ENCODE data around the gene CDK19. TPM values are rescaled to one million over a fixed set of nuclear protein-coding genes. Genes with fewer than 3 reads are reported as not detected.

CDK19 gene
- total and polyA plus RNA-seq, 4 experiments from 2014 or later: 1.0 to 24.3 (median 13.2) TPM

DNA sequence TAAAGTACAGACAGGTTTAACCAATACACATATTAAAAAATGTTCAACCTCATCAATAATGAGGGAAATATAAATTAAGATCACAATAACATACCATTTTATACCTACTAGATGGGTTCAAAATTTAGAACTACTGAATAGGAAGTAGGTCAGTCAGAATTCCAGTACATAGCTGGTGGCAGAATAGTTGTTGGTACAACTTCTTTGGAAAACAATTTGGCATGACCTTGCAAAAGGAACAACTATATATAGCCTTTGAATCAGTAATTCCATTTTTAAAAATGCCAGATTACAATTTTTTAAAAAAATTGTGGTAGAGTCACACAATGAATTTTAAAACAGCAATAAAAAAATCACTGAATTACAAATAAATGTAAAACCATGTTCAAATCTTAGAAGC is 165.6 kb downstream of the CDK19 start:
- Mint-ChIP-seq H3K27me3 (no peaks in the 10 kb centered on the region), H3K4me1 (peaks cover 2 to 5% (median 4%) of the 10 kb centered on the region in 4 donors), H3K9me3 (peaks cover 0 to 4% (median 0%) of the 10 kb centered on the region in 8 donors), H3K4me3 (no peak overlapping the region), H3K36me3 (peaks cover 3 to 20% of the 10 kb centered on the region in 2 donors), H3K27ac (no peak overlapping the region)
- Histone ChIP-seq H3K27me3 (ENCODE audit: insufficient read depth, low read length) (no peaks in the 10 kb centered on the region), H3K4me3 (ENCODE audit: low read length in 2 of 2) (no peak overlapping the region), H3K27ac (ENCODE audit: low read depth, low read length) (no peak overlapping the region), H3K4me1 (ENCODE audit: insufficient read depth, low read length) (no peaks in the 10 kb centered on the region), H3K36me3 (ENCODE audit: insufficient read depth, low read length) (no peaks in the 10 kb centered on the region), H3K9me3 (ENCODE audit: control insufficient read depth in 1 of 2, low read length in 2 of 2) (no peaks in the 10 kb centered on the region)
- ChIA-PET CTCF (ENCODE audit: partially characterized antibody) (no interaction called here), POLR2A (ENCODE audit: partially characterized antibody) (no interaction called here)
- intact Hi-C loops (cut with micrococcal nuclease): no loop called here
- no peak for DNase-seq

GRCh38 chr6:110646951-110647910 is 168.0 kb downstream of the CDK19 start:
- H3K36me3 Mint-ChIP-seq: peaks cover 4 to 23% of the 10 kb centered on the region in 2 donors
- Histone ChIP-seq H3K27me3 (ENCODE audit: insufficient read depth, low read length) (no peaks in the 10 kb centered on the region), H3K27ac (ENCODE audit: low read depth, low read length) (no peak overlapping the region), H3K36me3 (ENCODE audit: insufficient read depth, low read length) (no peaks in the 10 kb centered on the region), H3K4me1 (ENCODE audit: insufficient read depth, low read length) (no peaks in the 10 kb centered on the region), H3K4me3 (ENCODE audit: low read length in 2 of 2) (no peak overlapping the region), H3K9me3 (ENCODE audit: control insufficient read depth in 1 of 2, low read length in 2 of 2) (no peaks in the 10 kb centered on the region)
- no peaks in the 10 kb centered on the region for H3K27me3 Mint-ChIP-seq
- H3K27ac Mint-ChIP-seq: no peak overlapping the region
- intact Hi-C loops (cut with micrococcal nuclease): no loop called here
- CTCF ChIA-PET (ENCODE audit: partially characterized antibody): interaction anchor here (1.2 to 1.4 kb wide), 2 partner anchors 87 to 119 kb away, joined by 3 read pairs; no protein-coding TSS in a partner anchor
- peaks cover 0 to 4% (median 0%) of the 10 kb centered on the region in 8 donors for H3K9me3 Mint-ChIP-seq
- DNase-seq: no peak
- no peak overlapping the region for H3K4me3 Mint-ChIP-seq
- POLR2A ChIA-PET (ENCODE audit: partially characterized antibody): no interaction called here
- peaks cover 0 to 2% (median 0%) of the 10 kb centered on the region in 4 donors for H3K4me1 Mint-ChIP-seq

GRCh38 chr6:110646419-110646698 is 168.9 kb downstream of the CDK19 start:
- Mint-ChIP-seq H3K4me3 (no peak overlapping the region), H3K4me1 (peaks cover 0 to 2% (median 0%) of the 10 kb centered on the region in 4 donors), H3K27ac (no peak overlapping the region), H3K27me3 (no peaks in the 10 kb centered on the region), H3K9me3 (peaks cover 0 to 4% (median 0%) of the 10 kb centered on the region in 8 donors), H3K36me3 (peaks cover 7 to 26% of the 10 kb centered on the region in 2 donors)
- ChIA-PET POLR2A (ENCODE audit: partially characterized antibody) (no interaction called here), CTCF (ENCODE audit: partially characterized antibody) (interaction anchor here (1.4 kb wide), 1 partner anchor 118 kb away, joined by 3 read pairs; no protein-coding TSS in a partner anchor)
- no peak for DNase-seq
- no peaks in the 10 kb centered on the region for H3K27me3 ChIP-seq (ENCODE audit: insufficient read depth, low read length)
- no peak overlapping the region for H3K4me3 ChIP-seq (ENCODE audit: low read length in 2 of 2)
- H3K4me1 ChIP-seq (ENCODE audit: insufficient read depth, low read length): no peaks in the 10 kb centered on the region
- H3K27ac ChIP-seq (ENCODE audit: low read depth, low read length): no peak overlapping the region
- intact Hi-C loops (cut with micrococcal nuclease): no loop called here
- no peaks in the 10 kb centered on the region for H3K36me3 ChIP-seq (ENCODE audit: insufficient read depth, low read length)
- no peaks in the 10 kb centered on the region for H3K9me3 ChIP-seq (ENCODE audit: control insufficient read depth in 1 of 2, low read length in 2 of 2)

GRCh38 chr6:110645685-110646418 is 169.4 kb downstream of the CDK19 start:
- Mint-ChIP-seq H3K36me3 (peaks cover 7 to 31% of the 10 kb centered on the region in 2 donors), H3K4me3 (no peak overlapping the region)
- intact Hi-C loops (cut with micrococcal nuclease): no loop called here

DNA sequence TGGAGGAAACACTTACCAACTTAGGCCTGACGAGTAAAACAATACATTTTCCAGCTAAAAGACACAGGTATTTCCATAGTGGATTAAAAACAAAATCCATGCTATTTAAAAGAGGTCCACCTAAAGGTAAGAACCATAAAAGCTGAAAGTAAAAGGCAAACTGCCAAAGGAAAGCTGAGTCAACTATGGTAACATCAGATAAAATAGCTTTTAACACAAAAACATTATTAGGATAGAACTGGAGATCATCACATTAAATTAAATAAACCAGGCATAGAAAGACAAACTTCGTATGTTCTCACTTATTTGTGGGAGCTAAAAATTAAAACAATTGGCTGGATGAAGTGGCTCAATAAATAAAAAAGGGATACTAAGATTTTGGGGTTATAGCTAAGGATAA is 172.1 kb downstream of the CDK19 start:
- intact Hi-C loops (cut with micrococcal nuclease): no loop called here
- H3K27me3 Mint-ChIP-seq: no peaks in the 10 kb centered on the region
- no peak overlapping the region for H3K27ac Mint-ChIP-seq
- H3K4me1 ChIP-seq (ENCODE audit: insufficient read depth, low read length): no peaks in the 10 kb centered on the region
- H3K36me3 Mint-ChIP-seq: peaks cover 12 to 44% of the 10 kb centered on the region in 2 donors
- CTCF ChIA-PET (ENCODE audit: partially characterized antibody): interaction anchor here (1.5 kb wide), 1 partner anchor 82 kb away, joined by 4 read pairs; no protein-coding TSS in a partner anchor
- peaks cover 0 to 5% (median 0%) of the 10 kb centered on the region in 8 donors for H3K9me3 Mint-ChIP-seq
- H3K9me3 ChIP-seq (ENCODE audit: control insufficient read depth in 1 of 2, low read length in 2 of 2): no peaks in the 10 kb centered on the region
- H3K4me3 Mint-ChIP-seq: no peak overlapping the region
- POLR2A ChIA-PET (ENCODE audit: partially characterized antibody): no interaction called here
- no peak overlapping the region for H3K4me3 ChIP-seq (ENCODE audit: low read length in 2 of 2)
- no peaks in the 10 kb centered on the region for H3K27me3 ChIP-seq (ENCODE audit: insufficient read depth, low read length)
- H3K27ac ChIP-seq (ENCODE audit: low read depth, low read length): no peak overlapping the region
- no peaks in the 10 kb centered on the region for H3K36me3 ChIP-seq (ENCODE audit: insufficient read depth, low read length)
- peaks cover 0 to 8% (median 0%) of the 10 kb centered on the region in 4 donors for H3K4me1 Mint-ChIP-seq
- DNase-seq: no peak

More at GRCh38 chr6:110645685-110646418, 169.4 kb downstream of the CDK19 start:
- no peak for DNase-seq
- no peak overlapping the region for H3K27ac Mint-ChIP-seq
- H3K4me1 Mint-ChIP-seq: peaks cover 0 to 3% (median under 1%) of the 10 kb centered on the region in 4 donors
- Histone ChIP-seq H3K4me1 (ENCODE audit: insufficient read depth, low read length) (no peaks in the 10 kb centered on the region), H3K9me3 (ENCODE audit: control insufficient read depth in 1 of 2, low read length in 2 of 2) (no peaks in the 10 kb centered on the region), H3K27ac (ENCODE audit: low read depth, low read length) (no peak overlapping the region), H3K4me3 (ENCODE audit: low read length in 2 of 2) (no peak overlapping the region), H3K27me3 (ENCODE audit: insufficient read depth, low read length) (no peaks in the 10 kb centered on the region), H3K36me3 (ENCODE audit: insufficient read depth, low read length) (no peaks in the 10 kb centered on the region)
- ChIA-PET CTCF (ENCODE audit: partially characterized antibody) (interaction anchor here (1.4 kb wide), 1 partner anchor 117 kb away, joined by 3 read pairs; no protein-coding TSS in a partner anchor), POLR2A (ENCODE audit: partially characterized antibody) (no interaction called here)
- no peaks in the 10 kb centered on the region for H3K27me3 Mint-ChIP-seq
- H3K9me3 Mint-ChIP-seq: peaks cover 0 to 4% (median 0%) of the 10 kb centered on the region in 8 donors

DNA sequence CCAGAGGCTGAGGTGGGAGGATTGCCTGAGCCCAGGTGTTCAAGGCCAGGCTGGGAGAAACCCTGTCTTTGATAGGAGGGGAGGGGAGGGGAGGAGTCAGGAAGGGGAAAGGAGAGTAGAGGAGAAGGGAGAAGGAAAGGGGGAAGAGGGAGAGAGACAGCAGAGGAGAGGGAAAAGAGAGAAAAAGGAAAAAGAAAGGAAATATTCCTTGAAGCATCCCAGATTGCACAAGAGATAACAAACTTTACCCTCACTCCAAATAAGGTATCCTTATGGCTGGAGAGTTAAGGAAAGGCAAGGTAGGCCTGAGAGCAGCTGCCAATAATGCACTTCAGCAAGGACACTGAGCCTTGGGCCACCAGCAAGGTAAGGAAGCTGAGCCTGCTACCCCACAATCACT is 172.6 kb downstream of the CDK19 start:
- H3K4me3 ChIP-seq (ENCODE audit: low read length in 2 of 2): no peak overlapping the region
- ChIA-PET POLR2A (ENCODE audit: partially characterized antibody) (no interaction called here), CTCF (ENCODE audit: partially characterized antibody) (interaction anchor here (1.5 kb wide), 1 partner anchor 82 kb away, joined by 4 read pairs; no protein-coding TSS in a partner anchor)

GRCh38 chr6:110636781-110637180 is 178.5 kb downstream of the CDK19 start:
- Mint-ChIP-seq H3K9me3 (peaks cover 0 to 1% (median 0%) of the 10 kb centered on the region in 8 donors), H3K36me3 (peaks cover 19 to 40% of the 10 kb centered on the region in 2 donors), H3K4me1 (peaks cover 0 to 11% (median 0%) of the 10 kb centered on the region in 4 donors), H3K4me3 (no peak overlapping the region), H3K27me3 (no peaks in the 10 kb centered on the region), H3K27ac (no peak overlapping the region)
- intact Hi-C loops (cut with micrococcal nuclease): no loop called here
- DNase-seq: no peak
- no peak overlapping the region for H3K4me3 ChIP-seq (ENCODE audit: low read length in 2 of 2)
- CTCF ChIA-PET (ENCODE audit: partially characterized antibody): no interaction called here
- no peaks in the 10 kb centered on the region for H3K36me3 ChIP-seq (ENCODE audit: insufficient read depth, low read length)
- no peaks in the 10 kb centered on the region for H3K4me1 ChIP-seq (ENCODE audit: insufficient read depth, low read length)
- POLR2A ChIA-PET (ENCODE audit: partially characterized antibody): interaction anchor here (0.6 kb wide), 1 partner anchor 32 kb away, joined by 3 read pairs; no protein-coding TSS in a partner anchor
- H3K27me3 ChIP-seq (ENCODE audit: insufficient read depth, low read length): no peaks in the 10 kb centered on the region
- no peak overlapping the region for H3K27ac ChIP-seq (ENCODE audit: low read depth, low read length)
- no peaks in the 10 kb centered on the region for H3K9me3 ChIP-seq (ENCODE audit: control insufficient read depth in 1 of 2, low read length in 2 of 2)

More for the DNA sequence above, 172.6 kb downstream of the CDK19 start:
- no peaks in the 10 kb centered on the region for H3K36me3 ChIP-seq (ENCODE audit: insufficient read depth, low read length)
- H3K9me3 ChIP-seq (ENCODE audit: control insufficient read depth in 1 of 2, low read length in 2 of 2): no peaks in the 10 kb centered on the region
- Mint-ChIP-seq H3K4me1 (peaks cover 0 to 8% (median 0%) of the 10 kb centered on the region in 4 donors), H3K27ac (no peak overlapping the region), H3K27me3 (no peaks in the 10 kb centered on the region), H3K9me3 (peaks cover 0 to 5% (median 0%) of the 10 kb centered on the region in 8 donors), H3K4me3 (no peak overlapping the region), H3K36me3 (peaks cover 14 to 47% of the 10 kb centered on the region in 2 donors)
- intact Hi-C loops (cut with micrococcal nuclease): no loop called here
- no peaks in the 10 kb centered on the region for H3K27me3 ChIP-seq (ENCODE audit: insufficient read depth, low read length)
- H3K4me1 ChIP-seq (ENCODE audit: insufficient read depth, low read length): no peaks in the 10 kb centered on the region
- DNase-seq: no peak
- no peak overlapping the region for H3K27ac ChIP-seq (ENCODE audit: low read depth, low read length)
